GM20000 (cell line): ENCODE data around the gene ADAMTSL3.

Experiments used
- DNase-seq: peaks from one replicate; pipeline ENCODE4 v3.0.0; 2012; ENCODE audit warnings: low spot score
- TF ChIP-seq, protein P1 (sequence below): IDR thresholded peaks from 2 replicates; pipeline ENCODE4 v1.5.1; 2012; ENCODE audit warnings: mild to moderate bottlenecking, control low read depth; ENCODE audit errors: extremely low read depth, missing control alignments

Gene ADAMTSL3

DNA sequence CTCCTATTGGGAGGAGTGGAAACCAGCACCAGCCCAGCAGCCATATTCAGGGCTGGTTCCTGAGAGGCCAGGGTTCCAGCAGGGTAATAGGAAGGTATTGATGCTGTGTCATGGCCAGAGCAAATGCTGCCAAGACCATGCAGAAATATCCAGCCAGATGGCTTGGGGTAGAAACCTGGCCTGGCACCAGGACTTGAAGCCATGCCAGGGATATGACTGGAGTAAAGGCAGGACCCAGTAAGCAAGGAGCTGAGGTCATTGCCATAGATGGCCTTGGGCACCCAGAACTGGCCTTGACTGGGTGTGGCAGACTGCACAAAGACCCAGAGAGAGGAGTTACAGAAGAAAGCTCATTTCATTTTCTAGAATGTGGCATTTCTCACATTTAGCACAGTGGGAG is 324.1 kb downstream of the ADAMTSL3 start:
- TF ChIP-seq, protein P1, sequence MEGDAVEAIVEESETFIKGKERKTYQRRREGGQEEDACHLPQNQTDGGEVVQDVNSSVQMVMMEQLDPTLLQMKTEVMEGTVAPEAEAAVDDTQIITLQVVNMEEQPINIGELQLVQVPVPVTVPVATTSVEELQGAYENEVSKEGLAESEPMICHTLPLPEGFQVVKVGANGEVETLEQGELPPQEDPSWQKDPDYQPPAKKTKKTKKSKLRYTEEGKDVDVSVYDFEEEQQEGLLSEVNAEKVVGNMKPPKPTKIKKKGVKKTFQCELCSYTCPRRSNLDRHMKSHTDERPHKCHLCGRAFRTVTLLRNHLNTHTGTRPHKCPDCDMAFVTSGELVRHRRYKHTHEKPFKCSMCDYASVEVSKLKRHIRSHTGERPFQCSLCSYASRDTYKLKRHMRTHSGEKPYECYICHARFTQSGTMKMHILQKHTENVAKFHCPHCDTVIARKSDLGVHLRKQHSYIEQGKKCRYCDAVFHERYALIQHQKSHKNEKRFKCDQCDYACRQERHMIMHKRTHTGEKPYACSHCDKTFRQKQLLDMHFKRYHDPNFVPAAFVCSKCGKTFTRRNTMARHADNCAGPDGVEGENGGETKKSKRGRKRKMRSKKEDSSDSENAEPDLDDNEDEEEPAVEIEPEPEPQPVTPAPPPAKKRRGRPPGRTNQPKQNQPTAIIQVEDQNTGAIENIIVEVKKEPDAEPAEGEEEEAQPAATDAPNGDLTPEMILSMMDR = no peak
- no peak for DNase-seq

- TF ChIP-seq, protein P1 = no peak
- no peak for DNase-seq
Measured at GRCh38 chr15:83978588-83978987, 324.7 kb downstream of the ADAMTSL3 start.

DNA sequence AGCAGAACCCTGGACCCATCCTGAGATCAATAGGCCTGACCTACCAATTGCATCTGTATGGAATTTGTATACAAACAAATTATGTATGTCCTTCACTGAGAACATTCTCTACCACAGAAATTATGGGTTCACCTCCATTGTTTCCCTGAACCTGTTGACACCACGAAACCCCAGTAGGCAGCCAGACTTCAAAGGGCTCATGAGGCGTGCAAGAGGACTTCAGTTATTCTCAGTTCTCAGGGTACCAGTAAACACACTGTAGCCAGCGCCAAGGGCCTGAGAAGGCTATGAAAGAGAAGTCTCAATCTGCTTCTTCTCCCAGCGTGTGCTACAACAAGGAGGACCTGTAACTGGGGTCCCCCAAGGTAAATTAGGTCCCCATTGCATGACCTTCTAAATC is 326.7 kb downstream of the ADAMTSL3 start:
- DNase-seq = no peak
- TF ChIP-seq, protein P1 = no peak

GRCh38 chr15:83982748-83983147 is 328.8 kb downstream of the ADAMTSL3 start:
- no peak for DNase-seq

GRCh38 chr15:83983634-83984458 is 329.9 kb downstream of the ADAMTSL3 start:
- peak; percentile 45 for DNase-seq
- TF ChIP-seq, protein P1 = no peak

More at GRCh38 chr15:83982748-83983147, 328.8 kb downstream of the ADAMTSL3 start:
- TF ChIP-seq, protein P1 = no peak

DNA sequence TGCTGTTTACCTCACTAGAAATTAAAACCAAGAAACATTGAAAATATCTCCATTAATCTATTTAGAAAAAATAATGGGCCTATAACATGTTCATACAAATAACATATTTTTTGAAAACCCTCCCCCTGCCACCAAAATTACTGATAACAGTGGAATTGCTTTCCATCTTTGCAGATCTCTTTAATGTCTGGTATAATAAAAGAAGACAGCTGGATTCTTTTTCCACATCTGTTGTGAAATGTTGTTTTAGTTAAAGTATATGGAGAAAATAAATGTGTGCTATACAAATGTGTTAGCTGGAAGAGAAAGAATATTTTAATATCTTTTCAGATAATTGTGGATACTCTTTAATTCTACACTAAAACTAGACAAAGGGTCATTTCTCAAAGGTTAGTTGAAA is 330.7 kb downstream of the ADAMTSL3 start:
- TF ChIP-seq, protein P1 = no peak

DNA sequence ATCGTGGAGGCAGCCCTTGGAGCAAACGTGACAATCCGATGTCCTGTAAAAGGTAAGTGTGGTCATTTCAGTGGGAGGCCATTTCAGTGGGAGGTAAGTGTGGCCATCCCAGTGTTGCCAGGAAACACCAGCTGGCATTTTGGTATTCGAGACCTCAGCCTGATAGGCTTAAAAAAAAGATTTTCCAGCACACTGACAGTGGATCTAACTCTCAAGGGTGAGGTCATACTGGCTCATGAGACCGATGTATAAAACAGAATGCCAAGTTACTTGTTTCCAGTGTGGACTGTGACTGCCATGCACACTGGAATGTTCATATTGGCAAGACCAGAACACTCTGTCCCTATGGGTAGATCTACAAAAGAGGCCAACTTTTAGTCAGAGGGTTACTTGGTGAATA is 337.2 kb downstream of the ADAMTSL3 start:
- DNase-seq = no peak
- TF ChIP-seq, protein P1 = no peak

More for the DNA sequence above, 330.7 kb downstream of the ADAMTSL3 start:
- no peak for DNase-seq
